GM12801 (cell line): ENCODE results near the gene IL17RE.

Experiments
- TF ChIP-seq, protein P1 (sequence below): IDR thresholded peaks from one replicate; pipeline ENCODE4 v1.5.1; 2011; ENCODE audit warnings: control low read depth; ENCODE audit not compliant: insufficient read length; ENCODE audit errors: extremely low read depth

IL17RE gene

DNA sequence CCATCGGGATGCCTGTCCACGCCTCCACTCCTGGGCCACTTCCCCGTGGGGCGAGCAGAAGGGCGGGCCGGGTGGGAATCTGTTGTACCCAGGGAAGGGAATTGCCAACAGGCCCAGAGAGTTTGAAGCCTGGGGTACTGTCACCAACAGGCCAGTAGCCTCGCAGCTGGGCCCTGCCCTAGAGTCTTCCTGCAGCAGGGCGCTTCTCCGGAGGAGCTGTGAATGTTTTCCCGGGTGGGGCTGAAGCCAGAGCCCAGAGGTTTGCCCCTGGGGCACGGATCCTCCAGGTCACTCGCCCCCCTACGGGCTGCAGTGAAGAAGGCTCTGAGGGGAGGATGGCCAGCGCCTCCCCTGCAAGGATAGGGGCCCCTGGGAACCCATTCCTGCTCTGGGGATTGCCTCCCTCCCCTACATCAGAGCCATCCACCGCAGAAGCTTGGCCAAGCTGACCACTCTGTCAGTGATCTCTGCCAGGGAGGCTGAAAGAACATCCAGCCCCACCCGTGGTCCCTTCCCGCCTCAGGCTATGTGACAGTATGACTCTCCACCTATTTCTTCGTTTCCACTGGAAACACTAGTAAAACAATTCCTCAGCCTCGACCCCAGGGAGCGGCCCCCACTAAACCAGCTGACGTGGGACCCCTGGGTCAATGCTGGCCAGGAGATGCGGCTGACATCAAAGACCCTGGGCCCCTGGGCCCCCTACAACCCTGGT is 39.4 kb upstream of the IL17RE start:
- TF ChIP-seq, protein P1, sequence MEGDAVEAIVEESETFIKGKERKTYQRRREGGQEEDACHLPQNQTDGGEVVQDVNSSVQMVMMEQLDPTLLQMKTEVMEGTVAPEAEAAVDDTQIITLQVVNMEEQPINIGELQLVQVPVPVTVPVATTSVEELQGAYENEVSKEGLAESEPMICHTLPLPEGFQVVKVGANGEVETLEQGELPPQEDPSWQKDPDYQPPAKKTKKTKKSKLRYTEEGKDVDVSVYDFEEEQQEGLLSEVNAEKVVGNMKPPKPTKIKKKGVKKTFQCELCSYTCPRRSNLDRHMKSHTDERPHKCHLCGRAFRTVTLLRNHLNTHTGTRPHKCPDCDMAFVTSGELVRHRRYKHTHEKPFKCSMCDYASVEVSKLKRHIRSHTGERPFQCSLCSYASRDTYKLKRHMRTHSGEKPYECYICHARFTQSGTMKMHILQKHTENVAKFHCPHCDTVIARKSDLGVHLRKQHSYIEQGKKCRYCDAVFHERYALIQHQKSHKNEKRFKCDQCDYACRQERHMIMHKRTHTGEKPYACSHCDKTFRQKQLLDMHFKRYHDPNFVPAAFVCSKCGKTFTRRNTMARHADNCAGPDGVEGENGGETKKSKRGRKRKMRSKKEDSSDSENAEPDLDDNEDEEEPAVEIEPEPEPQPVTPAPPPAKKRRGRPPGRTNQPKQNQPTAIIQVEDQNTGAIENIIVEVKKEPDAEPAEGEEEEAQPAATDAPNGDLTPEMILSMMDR = no peak

DNA sequence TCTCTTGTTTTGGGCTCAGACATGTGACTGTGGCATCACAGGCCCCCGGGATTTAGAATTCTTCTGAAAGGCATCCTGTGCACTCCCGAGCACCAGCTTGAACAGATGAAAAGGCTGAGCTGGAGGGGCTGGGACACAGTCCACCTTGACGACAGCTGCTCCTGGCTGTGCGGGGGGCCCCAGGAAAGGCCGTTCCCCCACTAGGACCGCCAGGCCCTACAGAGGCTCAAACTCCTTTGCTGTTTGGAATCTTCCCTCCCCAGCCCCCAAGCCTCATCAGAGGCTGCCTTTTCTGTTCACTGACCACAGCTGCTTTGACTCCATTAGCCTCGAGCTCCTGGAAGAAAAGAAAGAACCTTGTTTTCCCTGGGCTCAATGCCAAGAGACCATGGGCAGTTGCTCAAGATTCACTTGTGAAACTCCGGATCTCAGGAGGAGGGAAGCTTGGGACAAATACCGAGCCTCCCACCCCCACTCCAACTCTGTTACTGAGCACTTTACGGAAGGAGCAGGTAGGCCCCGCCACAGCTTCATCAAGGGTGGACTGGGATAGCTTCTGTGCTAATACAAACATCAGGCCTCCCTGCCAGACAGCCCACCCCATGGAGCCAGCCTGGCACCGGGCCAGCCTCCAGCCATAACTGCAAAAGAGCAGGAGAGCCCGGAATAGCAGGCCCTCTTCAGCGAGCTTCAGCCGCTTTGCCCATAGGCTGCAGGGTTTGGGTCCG is 38.3 kb upstream of the IL17RE start:
- TF ChIP-seq, protein P1 = no peak

GRCh38 chr3:9866639-9867038 is 36.0 kb upstream of the IL17RE start:
- TF ChIP-seq, protein P1 = no peak

GRCh38 chr3:9867106-9867505 is 35.5 kb upstream of the IL17RE start:
- TF ChIP-seq, protein P1 = no peak

- TF ChIP-seq, protein P1 = no peak
These were observed 32.7 kb upstream of the IL17RE start for GRCh38 chr3:9869955-9870354.

DNA sequence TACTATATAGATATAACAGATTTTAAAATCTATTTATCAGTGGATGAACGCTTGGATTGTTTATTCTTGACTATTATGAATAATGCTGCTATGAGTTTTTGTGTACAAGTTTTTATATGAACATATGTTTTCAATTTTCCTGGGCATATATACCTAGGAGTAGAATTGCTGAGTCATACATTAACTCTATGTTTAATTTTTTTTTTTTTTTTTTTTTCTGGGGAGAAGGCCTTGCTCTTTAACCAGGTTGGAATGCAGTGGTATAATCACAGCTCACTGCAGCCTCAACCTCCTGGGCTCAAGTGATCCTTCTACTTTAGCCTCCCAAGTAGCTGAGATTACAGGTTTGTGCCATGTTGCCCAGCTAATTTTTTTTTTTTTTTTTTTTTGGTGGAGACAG is 31.7 kb upstream of the IL17RE start:
- TF ChIP-seq, protein P1 = no peak

- TF ChIP-seq, protein P1 = no peak
These were observed 27.2 kb upstream of the IL17RE start for GRCh38 chr3:9875448-9875847.
